ENCODE data around the gene DISP2.

The DISP2 gene

GRCh38 chr15:40427188-40427587 is 69.2 kb downstream of the DISP2 start:
- no peak for DNase-seq (ENCODE audit: low read depth)
- no peak overlapping the region for H3K4me3 ChIP-seq (ENCODE audit: low read depth, low read length)
- in situ Hi-C loops (cut with HindIII; ENCODE audit: low sequenced_read_pairs): no loop called here
- TF ChIP-seq CTCF (IDR thresholded peaks at IDR 0.05; ENCODE audit: low read depth, low read length, missing control alignments): no peak

- DNase-seq (ENCODE audit: low read depth): no peak
- TF ChIP-seq CTCF (IDR thresholded peaks at IDR 0.05; ENCODE audit: low read depth, low read length, missing control alignments): no peak
- no peak overlapping the region for H3K4me3 ChIP-seq (ENCODE audit: low read depth, low read length)
- in situ Hi-C loops (cut with HindIII; ENCODE audit: low sequenced_read_pairs): no loop called here
These were observed 70.2 kb downstream of the DISP2 start for GRCh38 chr15:40428185-40428584.
